H9 (cell line): ENCODE results near the gene CLIC1. TPM values are rescaled to one million over a fixed set of nuclear protein-coding genes. Genes with fewer than 3 reads are reported as not detected.

Source experiments
- DNase-seq: peaks from one replicate; pipeline ENCODE4 v3.0.0-alpha.2; 2017
- H2AFZ ChIP-seq: one replicate; pipeline ENCODE4 v1.6.1; 2013; ENCODE audit warnings: mild to moderate bottlenecking, low read length, control low read depth, moderate library complexity
- H2AK5ac ChIP-seq: 2 replicates; pipeline ENCODE4 v1.6.1; 2013; ENCODE audit warnings: low read length, control low read depth, mixed read lengths; ENCODE audit not compliant: insufficient read length
- H2BK120ac ChIP-seq: one replicate; pipeline ENCODE4 v1.6.1; 2013; ENCODE audit warnings: low read depth, mild to moderate bottlenecking, low read length, control low read depth, inconsistent platforms; ENCODE audit not compliant: poor library complexity, severe bottlenecking
- H2BK12ac ChIP-seq: 2 replicates; pipeline ENCODE4 v1.6.1; 2013; ENCODE audit warnings: low read length, control low read depth, mixed read lengths, low read depth; ENCODE audit not compliant: insufficient read length
- H2BK15ac ChIP-seq: 2 replicates; pipeline ENCODE4 v1.6.1; 2013; ENCODE audit warnings: low read depth, low read length, control low read depth
- H2BK20ac ChIP-seq: one replicate; pipeline ENCODE4 v1.6.1; 2013; ENCODE audit warnings: low read depth, mild to moderate bottlenecking, low read length, control low read depth, inconsistent platforms; ENCODE audit not compliant: poor library complexity, severe bottlenecking
- H2BK5ac ChIP-seq: 2 replicates; pipeline ENCODE4 v1.6.1; 2013; ENCODE audit warnings: low read length, control low read depth, mixed read lengths; ENCODE audit not compliant: insufficient read length
- H3K14ac ChIP-seq: 2 replicates; pipeline ENCODE4 v1.6.1; 2013; ENCODE audit warnings: low read length, control low read depth; ENCODE audit not compliant: insufficient read depth
- H3K18ac ChIP-seq: 2 replicates; pipeline ENCODE4 v1.6.1; 2013; ENCODE audit warnings: low read depth, mild to moderate bottlenecking, mixed read lengths, low read length, control low read depth; ENCODE audit not compliant: insufficient read length
- H3K23ac ChIP-seq: 2 replicates; pipeline ENCODE4 v1.6.1; 2013; ENCODE audit warnings: low read length, control low read depth, mixed read lengths, low read depth; ENCODE audit not compliant: insufficient read length
- H3K23me2 ChIP-seq: 2 replicates; pipeline ENCODE4 v1.6.1; 2013; ENCODE audit warnings: low read depth, mild to moderate bottlenecking, mixed read lengths, low read length, control low read depth; ENCODE audit not compliant: insufficient read length, poor library complexity, severe bottlenecking
- H3K27ac ChIP-seq: 2 replicates; pipeline ENCODE4 v1.5.1; 2013; ENCODE audit warnings: low read length, control low read depth, mixed read lengths, low read depth; ENCODE audit not compliant: insufficient read length
- H3K27me3 ChIP-seq: 2 replicates; pipeline ENCODE4 v1.6.1; 2013; ENCODE audit warnings: low read length, control low read depth, inconsistent platforms; ENCODE audit not compliant: insufficient read depth
- H3K4ac ChIP-seq: 2 replicates; pipeline ENCODE4 v1.6.1; 2013; ENCODE audit warnings: low read depth, mild to moderate bottlenecking, control low read depth, inconsistent platforms, low read length, moderate library complexity
- H3K4me1 ChIP-seq: 2 replicates; pipeline ENCODE4 v1.6.1; 2013; ENCODE audit warnings: low read length, control low read depth, inconsistent platforms; ENCODE audit not compliant: insufficient read depth
- H3K4me2 ChIP-seq: 2 replicates; pipeline ENCODE4 v1.6.1; 2013; ENCODE audit warnings: low read length, control low read depth, mixed read lengths; ENCODE audit not compliant: insufficient read length, insufficient read depth
- H3K56ac ChIP-seq: 2 replicates; pipeline ENCODE4 v1.6.1; 2013; ENCODE audit warnings: low read depth, mild to moderate bottlenecking, mixed read lengths, low read length, control low read depth; ENCODE audit not compliant: insufficient read length
- H3K79me1 ChIP-seq: 2 replicates; pipeline ENCODE4 v1.6.1; 2013; ENCODE audit warnings: low read depth, mild to moderate bottlenecking, moderate library complexity, low read length, control low read depth, inconsistent platforms; ENCODE audit not compliant: insufficient read depth, poor library complexity, severe bottlenecking
- H3K79me2 ChIP-seq: 2 replicates; pipeline ENCODE4 v1.6.1; 2013; ENCODE audit warnings: low read length, control low read depth, inconsistent platforms; ENCODE audit not compliant: insufficient read depth
- H3K9ac ChIP-seq: 2 replicates; pipeline ENCODE4 v1.6.1; 2013; ENCODE audit warnings: low read length, control low read depth, mixed read lengths; ENCODE audit not compliant: insufficient read length; ENCODE audit errors: extremely low read depth
- H3K9me3 ChIP-seq: one replicate; pipeline ENCODE4 v1.6.1; 2013; ENCODE audit warnings: low read depth, low read length, inconsistent platforms; ENCODE audit not compliant: control insufficient read depth
- H3T11ph ChIP-seq: one replicate; pipeline ENCODE4 v1.6.1; 2013; ENCODE audit warnings: mild to moderate bottlenecking, low read length, control low read depth, inconsistent platforms
- H4K20me1 ChIP-seq: one replicate; pipeline ENCODE4 v1.6.1; 2013; ENCODE audit not compliant: control insufficient read depth, insufficient read length, insufficient read depth
- H4K5ac ChIP-seq: 2 replicates; pipeline ENCODE4 v1.6.1; 2013; ENCODE audit warnings: low read depth, mild to moderate bottlenecking, mixed read lengths, low read length, control low read depth; ENCODE audit not compliant: insufficient read length
- H4K8ac ChIP-seq: replicated peaks from 2 replicates; pipeline ENCODE4 v1.6.1; 2013; ENCODE audit warnings: low read length, control low read depth, mixed read lengths, low read depth; ENCODE audit not compliant: insufficient read length
- H4K91ac ChIP-seq: 2 replicates; pipeline ENCODE4 v1.6.1; 2013; ENCODE audit warnings: low read depth, mild to moderate bottlenecking, moderate library complexity, mixed read lengths, low read length, control low read depth; ENCODE audit not compliant: insufficient read length
- H3K27ac Mint-ChIP-seq, 3 experiments: 2 replicates in 2 of 3; 3 replicates in 1 of 3; pipeline ENCODE4 v1.8.0; 2020 to 2021; ENCODE audit warnings: mixed read lengths in 3 of 3, mild to moderate bottlenecking in 1 of 3, moderate library complexity in 1 of 3
- H3K27me3 Mint-ChIP-seq: 2 replicates; pipeline ENCODE4 v1.8.0; 2021; ENCODE audit warnings: low read depth, mild to moderate bottlenecking, moderate library complexity, mixed read lengths
- H3K36me3 Mint-ChIP-seq, 3 experiments: 2 replicates in 2 of 3; 3 replicates in 1 of 3; pipeline ENCODE4 v1.8.0; 2020 to 2021; ENCODE audit warnings: low read depth in 3 of 3, mixed read lengths in 3 of 3; ENCODE audit not compliant: insufficient read depth in 1 of 3
- H3K4me1 Mint-ChIP-seq, 2 experiments: 2 replicates each; pipeline ENCODE4 v1.8.0; 2020; ENCODE audit warnings: mixed read lengths in 2 of 2
- H3K4me3 Mint-ChIP-seq, 2 experiments: 2 replicates in 1 of 2; 3 replicates in 1 of 2; pipeline ENCODE4 v1.8.0; 2020 to 2021; ENCODE audit warnings: mild to moderate bottlenecking in 2 of 2, mixed read lengths in 2 of 2, moderate library complexity in 1 of 2
- H3K9me3 Mint-ChIP-seq, 2 experiments: 2 replicates in 1 of 2; 3 replicates in 1 of 2; pipeline ENCODE4 v1.8.0; 2020; ENCODE audit warnings: mild to moderate bottlenecking in 2 of 2, mixed read lengths in 2 of 2, moderate library complexity in 1 of 2
- CTCF ChIP-seq: fragments of 200-600 bp; sonication (generic); conservative IDR thresholded peaks from 3 replicates; pipeline ENCODE4 v1.8.0; 2021; ENCODE audit warnings: antibody characterized with exemption, mild to moderate bottlenecking
- WGBS: extraction: QIAGEN DNeasy Blood & Tissue Kit; methylation state at CpG from one replicate; pipeline ENCODE4 v1.1.7; 2013; ENCODE audit warnings: missing lambda C conversion rate, low lambda C conversion rate, mixed read lengths; ENCODE audit not compliant: insufficient read length; ENCODE audit errors: extremely low coverage; 5-methylcytosine and 5-hydroxymethylcytosine counted together
- total RNA-seq: library from RNA; stranded (reverse); gene quantifications from 2 replicates; pipeline ENCODE4 v1.2.1, GENCODE V29; 2021

CLIC1 gene
- total RNA-seq, 1 experiment from 2014 or later: 265 TPM

GRCh38 chr6:31723245-31723979 lies 12.9 kb downstream of the CLIC1 start, which contains the start of gene MPIG6B:
Gene MPIG6B, plus strand, starts transcription at chr6:31723373. Its CDS starts 11 bp downstream, at chr6:31723384.
- Mint-ChIP-seq H3K27ac (peak within 1 kb of the TSS in 2 of 3 experiments; percentile 66 to 76; a peak in 3 of 7 replicates), H3K4me1 (peaks cover 6 to 11% of the 10 kb centered on the region in 2 experiments), H3K4me3 (no peak within 1 kb of the TSS), H3K9me3 (no peaks in the 10 kb centered on the region), H3K36me3 (peaks cover 9 to 28% (median 27%) of the 10 kb centered on the region in 3 experiments; a peak in 6 of 7 replicates), H3K27me3 (no peaks in the 10 kb centered on the region)
- Histone ChIP-seq H3K56ac (no peak within 1 kb of the TSS), H2BK20ac (no peak within 1 kb of the TSS), H3K9ac (no peak within 1 kb of the TSS), H2AK5ac (no peak within 1 kb of the TSS), H3K27ac (no peak within 1 kb of the TSS), H3K27me3 (no peaks in the 10 kb centered on the region), H4K20me1 (no peaks in the 10 kb centered on the region), H3K4me2 (no peak within 1 kb of the TSS), H3T11ph (no peak within 1 kb of the TSS), H2BK120ac (no peak within 1 kb of the TSS), H3K79me1 (no peaks in the 10 kb centered on the region), H3K79me2 (no peaks in the 10 kb centered on the region), H2BK5ac (no peak within 1 kb of the TSS), H3K23me2 (no peaks in the 10 kb centered on the region), H3K18ac (no peak within 1 kb of the TSS), H3K9me3 (no peaks in the 10 kb centered on the region), H3K4me1 (peaks cover 6% of the 10 kb centered on the region; the same call in 1 of the 2 replicates), H2BK12ac (no peak within 1 kb of the TSS), H2AFZ (no peak within 1 kb of the TSS), H4K8ac (no peak within 1 kb of the TSS), H4K91ac (no peak within 1 kb of the TSS), H4K5ac (no peak within 1 kb of the TSS), H2BK15ac (no peak within 1 kb of the TSS), H3K4ac (no peak within 1 kb of the TSS), H3K14ac (no peak within 1 kb of the TSS; the same call in 1 of the 2 replicates), H3K23ac (no peak within 1 kb of the TSS)
- no peak for DNase-seq
- no peak for TF ChIP-seq CTCF
- WGBS: no CpG with 5 or more reads among the region's 46 CpGs
